MV-4-11 (cell line): ENCODE measurements around the gene ICA1.
"Not testable (repeated sequence)": the region's sequence is repeated elsewhere in the genome, so short reads cannot be mapped to it uniquely, and the experiment has no call there.

Experiments used
- DNase-seq: peaks from one replicate; lab custom pipeline; 2025; lab: John Stamatoyannopoulos, UW

Gene ICA1

GRCh38 chr7:8101292-8101691, 160.7 kb downstream of the ICA1 start:
- DNase-seq = not testable (repeated sequence)

- no peak for DNase-seq
Observed at GRCh38 chr7:8094164-8095140, 167.5 kb downstream of the ICA1 start.

DNA sequence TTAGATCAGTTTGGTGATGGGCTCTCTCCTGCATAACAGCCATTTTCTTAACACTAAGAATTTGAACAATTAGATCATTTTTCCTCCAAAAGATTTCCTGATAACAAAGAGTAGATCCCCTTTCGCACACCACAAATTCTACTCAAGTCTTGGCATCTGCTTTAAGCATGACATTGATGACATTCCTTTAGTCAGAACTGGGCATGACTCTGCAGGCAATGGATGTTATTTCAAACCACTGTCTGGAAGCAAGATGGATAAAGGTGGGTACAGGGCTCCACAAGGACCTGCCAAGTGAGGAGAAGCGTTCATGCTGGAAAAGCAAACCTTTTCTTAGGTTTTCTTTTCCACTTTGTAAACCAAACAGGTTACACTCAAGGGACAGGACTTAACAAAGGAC, 169.8 kb downstream of the ICA1 start:
- DNase-seq = no peak

DNA sequence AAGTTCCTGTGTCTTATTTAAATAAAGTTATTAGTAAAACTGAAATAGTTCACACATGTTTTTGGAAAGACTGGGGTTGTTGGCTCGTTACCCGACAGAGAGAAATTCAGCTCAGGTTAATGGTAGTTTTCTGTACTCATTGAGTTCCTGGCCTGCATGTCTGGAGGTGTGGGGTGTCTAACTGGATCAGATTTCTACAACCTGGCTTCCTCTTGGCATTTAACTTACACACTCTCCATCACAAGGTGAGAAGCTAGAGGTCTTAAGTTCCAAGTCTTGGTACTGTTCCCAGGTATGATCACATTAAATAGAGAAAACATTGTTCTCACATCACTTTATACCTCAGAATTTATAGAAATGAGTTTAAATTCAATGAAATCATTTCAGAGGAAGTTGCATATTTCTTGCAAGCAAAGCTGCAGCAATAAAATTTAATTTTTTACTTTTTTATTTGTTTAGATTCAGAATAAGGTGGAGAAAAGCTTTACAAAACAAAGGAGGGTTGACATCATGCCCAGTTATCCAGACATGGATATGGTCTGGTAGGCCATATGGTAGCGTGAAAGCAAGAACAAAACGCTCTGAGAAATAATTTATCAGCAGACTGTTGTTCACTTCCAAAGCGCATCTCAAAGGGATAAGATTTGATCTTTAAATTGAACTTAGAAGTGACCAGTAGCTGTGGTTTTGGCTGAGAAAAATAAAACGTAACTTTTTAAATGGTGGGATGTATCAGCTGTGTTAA, 172.8 kb downstream of the ICA1 start:
- DNase-seq = no peak

DNA sequence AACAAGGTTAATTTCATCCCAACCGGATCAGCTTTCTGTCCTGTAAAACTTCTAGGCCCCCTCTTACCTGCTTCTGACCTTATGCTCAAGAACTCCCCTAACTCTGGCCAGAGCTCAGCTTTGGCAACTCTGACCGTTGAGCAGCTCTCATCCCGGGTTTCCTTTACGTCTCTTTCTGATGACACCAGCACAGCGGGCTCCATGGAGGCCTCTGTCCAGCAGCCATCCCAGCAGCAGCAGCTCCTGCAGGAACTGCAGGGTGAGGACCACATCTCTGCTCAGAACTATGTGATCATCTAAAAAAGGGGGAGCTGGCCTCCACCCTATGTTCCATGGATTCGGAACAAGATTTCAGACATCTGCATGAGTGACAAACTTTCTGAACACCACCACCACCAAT, 175.7 kb downstream of the ICA1 start:
- no peak for DNase-seq

DNA sequence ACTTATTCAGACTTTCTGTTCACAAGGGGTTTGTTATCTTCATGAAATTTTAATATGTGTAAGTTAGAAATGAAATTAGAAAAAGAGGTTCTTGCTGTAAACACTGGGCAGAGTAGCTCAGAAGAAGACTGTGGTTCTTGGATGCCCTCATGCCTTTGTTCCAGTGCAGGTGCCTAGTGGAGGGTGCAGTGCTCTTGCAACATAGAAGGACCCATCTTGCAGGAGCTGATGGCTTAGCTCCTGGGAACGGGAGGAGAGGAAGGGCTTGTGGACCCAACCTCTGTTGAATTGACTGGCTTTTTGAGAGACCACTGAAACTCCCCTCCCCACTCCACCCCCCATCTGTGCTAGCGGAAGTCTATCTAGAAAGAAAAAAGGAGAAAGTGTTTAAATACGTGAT, 176.5 kb downstream of the ICA1 start:
- DNase-seq = no peak

- no peak for DNase-seq
Observed at GRCh38 chr7:8084836-8085235, 177.1 kb downstream of the ICA1 start.

GRCh38 chr7:8082762-8083161, 179.2 kb downstream of the ICA1 start:
- DNase-seq = no peak

GRCh38 chr7:8078418-8078817, 183.5 kb downstream of the ICA1 start:
- DNase-seq = no peak

DNA sequence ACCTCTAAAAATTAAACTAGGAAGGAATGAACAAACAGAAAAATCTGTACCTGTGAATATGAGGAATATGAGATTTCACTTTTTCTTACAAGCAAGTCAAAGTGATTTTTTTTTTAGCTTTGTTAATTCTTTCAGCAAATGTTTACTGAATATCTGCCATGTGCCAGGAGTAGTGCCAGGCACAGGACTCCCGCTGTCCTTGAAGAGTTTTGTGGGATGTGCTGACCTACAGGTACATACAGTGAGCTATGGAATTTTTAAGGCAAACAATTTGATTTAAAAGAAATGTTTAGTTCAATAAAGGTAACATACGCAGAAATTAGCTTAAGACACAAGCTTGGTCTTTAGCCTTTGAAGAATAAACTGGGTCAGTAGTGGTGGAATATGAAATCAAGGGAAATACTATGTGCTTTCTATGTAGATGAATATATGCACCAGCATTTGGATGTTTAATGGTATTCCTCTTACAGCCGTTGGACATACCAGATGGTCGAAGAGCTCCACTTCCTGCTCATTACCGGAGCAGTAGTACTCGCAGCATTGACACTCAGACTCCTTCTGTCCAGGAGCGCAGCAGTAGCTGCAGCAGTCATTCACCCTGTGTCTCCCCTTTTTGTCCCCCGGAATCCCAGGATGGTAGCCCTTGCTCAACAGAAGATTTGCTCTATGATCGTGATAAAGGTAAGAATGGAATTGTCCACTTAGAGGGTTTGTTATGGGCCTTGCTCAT, 191.4 kb downstream of the ICA1 start:
- no peak for DNase-seq

GRCh38 chr7:8068892-8069686, 192.9 kb downstream of the ICA1 start:
- DNase-seq = no peak

DNA sequence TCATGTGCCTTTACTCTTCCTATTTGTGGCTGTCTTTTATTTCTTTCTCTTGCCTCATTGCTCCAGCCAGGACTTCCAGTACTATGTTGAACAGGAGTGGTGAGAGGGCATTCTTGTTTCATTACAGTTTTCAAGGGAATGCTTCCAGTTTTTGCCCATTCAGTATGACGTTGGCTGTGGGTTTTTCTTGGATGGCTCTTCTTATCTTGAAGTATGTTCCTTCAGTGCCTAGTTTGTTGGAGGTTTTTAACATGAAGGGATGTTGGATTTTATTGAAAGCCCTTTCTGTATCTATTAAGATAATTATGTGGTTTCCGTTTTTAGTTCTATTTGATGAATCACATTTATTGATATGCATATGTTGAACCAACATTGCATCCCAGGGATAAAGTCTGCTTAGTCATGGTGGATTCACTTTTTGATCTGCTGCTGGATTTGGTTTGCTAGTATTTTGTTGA, 196.6 kb downstream of the ICA1 start:
- DNase-seq = no peak

GRCh38 chr7:8064828-8065227, 197.1 kb downstream of the ICA1 start:
- no peak for DNase-seq

- DNase-seq = no peak
Observed at GRCh38 chr7:8063706-8064297, 198.2 kb downstream of the ICA1 start.

- not testable (repeated sequence) for DNase-seq
Observed at GRCh38 chr7:8063300-8063699, 198.7 kb downstream of the ICA1 start.
